HG02798 (cell line): ENCODE data around the gene VOPP1.
"Not testable (repeated sequence)": the region's sequence is repeated elsewhere in the genome, so short reads cannot be mapped to it uniquely, and the experiment has no call there.

Source experiments
- ATAC-seq: cut with Tn5 transposase; IDR thresholded peaks from one replicate; pipeline ENCODE4 v1.9.1; 2021; ENCODE audit warnings: mild to moderate bottlenecking; ENCODE audit not compliant: unreplicated experiment, poor library complexity

Gene VOPP1

GRCh38 chr7:55474944-55475854, 97.1 kb downstream of the VOPP1 start:
- no peak for ATAC-seq

DNA sequence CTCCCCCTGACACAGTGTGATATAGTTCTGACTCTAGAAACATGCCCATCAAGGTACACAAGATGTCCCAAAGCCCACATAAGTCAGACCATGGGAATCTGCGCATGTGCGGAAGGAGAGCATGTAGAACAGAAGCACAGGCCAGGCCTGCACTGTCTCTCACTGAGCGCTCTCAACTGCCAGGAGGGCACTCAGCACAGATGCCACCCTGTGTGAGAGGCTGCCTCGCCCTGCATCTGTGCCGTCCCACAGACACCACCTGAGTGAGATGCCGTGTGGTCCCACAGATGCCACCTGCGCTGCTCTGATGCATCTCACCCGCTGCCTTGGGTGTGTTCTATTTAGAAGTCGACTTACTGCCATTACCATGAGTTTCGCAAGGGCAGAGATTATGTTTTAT, 98.4 kb downstream of the VOPP1 start:
- no peak for ATAC-seq

- ATAC-seq: no peak
Observed at GRCh38 chr7:55472928-55473725, 99.2 kb downstream of the VOPP1 start.

- ATAC-seq: not testable (repeated sequence)
Observed at GRCh38 chr7:55472406-55472805, 99.9 kb downstream of the VOPP1 start.

GRCh38 chr7:55471594-55471993, 100.7 kb downstream of the VOPP1 start:
- ATAC-seq: not testable (repeated sequence)

- no peak for ATAC-seq
Observed at GRCh38 chr7:55470261-55470660, 102.0 kb downstream of the VOPP1 start.

- no peak for ATAC-seq
Observed at GRCh38 chr7:55469721-55470120, 102.6 kb downstream of the VOPP1 start.

DNA sequence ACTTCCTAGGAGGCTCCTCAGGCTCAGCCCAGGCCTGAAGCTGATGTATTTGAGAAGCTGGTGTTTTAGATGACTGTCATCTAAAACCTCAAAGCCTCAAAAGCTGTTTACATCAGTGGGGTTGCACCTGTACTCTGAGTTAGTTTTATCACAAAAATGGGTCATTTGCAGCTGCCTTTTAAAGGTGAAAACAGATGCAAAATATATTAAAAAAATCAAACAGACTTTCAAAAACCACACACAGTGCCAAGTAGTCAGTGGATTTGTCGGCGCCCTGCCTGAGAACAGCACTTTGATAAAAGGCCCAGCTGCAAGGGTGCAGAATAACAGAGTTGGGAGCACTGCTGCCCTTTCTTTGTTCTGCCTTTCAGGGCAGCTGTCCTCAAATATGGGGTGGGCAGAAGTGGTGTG, 103.0 kb downstream of the VOPP1 start:
- ATAC-seq: no peak

DNA sequence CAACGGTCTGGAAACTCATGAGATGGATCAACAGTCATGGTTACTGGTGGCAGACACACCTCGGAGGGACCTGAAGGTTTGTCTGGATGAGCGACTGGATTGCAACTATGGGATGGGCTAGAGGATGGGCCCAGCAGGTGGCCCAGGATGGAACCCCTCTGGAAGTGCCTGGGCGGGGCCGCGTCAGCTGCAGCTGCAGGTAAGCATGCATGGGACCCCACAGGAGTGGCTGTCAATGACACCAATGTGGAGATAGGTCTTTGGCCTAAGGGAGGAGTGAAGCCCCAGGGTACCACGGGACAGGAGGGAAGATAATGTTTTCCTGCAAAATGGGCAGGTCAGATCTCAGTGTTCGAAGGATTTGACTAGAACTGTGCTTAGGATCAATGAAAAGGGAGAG, 103.8 kb downstream of the VOPP1 start:
- ATAC-seq: no peak

DNA sequence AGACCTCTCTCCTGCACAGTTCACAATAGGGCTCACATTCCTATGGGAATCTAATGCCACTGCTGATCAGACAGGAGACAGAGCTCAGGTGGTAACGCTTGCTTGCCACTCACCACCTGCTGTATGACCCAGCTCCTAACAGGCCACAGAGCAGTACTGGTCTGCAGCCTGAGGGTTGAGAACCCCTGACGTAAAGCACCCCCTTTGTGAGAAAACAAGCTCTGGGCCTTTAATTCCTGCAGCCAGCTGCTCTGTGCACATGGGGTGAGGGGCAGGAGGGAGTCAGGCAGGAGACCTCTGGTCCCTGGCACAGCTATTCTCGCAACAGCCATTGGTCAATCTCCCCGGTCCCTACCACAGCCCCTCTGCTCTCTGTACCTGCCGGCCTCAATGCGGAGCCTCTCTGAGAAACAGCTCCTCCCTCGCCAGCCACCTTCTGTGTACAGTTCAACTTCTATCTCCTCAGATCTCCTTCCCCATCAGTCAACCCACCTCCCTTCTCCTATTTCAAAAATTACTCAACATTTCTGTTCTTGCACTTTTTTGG, 105.2 kb downstream of the VOPP1 start:
- no peak for ATAC-seq

GRCh38 chr7:55465691-55466090, 106.6 kb downstream of the VOPP1 start:
- ATAC-seq: no peak

DNA sequence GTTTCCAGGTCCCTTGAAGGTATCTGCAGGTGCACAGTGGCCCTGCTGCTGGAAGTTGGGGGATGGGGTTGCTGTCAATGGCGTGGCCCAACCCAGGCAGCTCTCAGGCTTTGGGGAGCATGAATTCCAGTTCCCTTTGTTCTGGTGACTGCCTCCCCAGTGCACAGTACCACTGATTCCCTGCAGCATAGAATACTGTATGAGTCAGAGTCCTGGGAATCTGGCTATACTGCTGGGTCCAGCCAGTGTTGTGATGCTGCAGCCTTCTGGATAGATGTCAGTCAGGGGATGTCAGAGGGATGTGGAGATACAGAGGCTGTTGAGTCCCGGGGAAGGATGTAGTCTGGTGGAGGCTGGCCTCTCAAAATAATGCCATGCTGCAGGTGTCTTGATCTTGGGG, 107.9 kb downstream of the VOPP1 start:
- no peak for ATAC-seq

- ATAC-seq: no peak
Observed at GRCh38 chr7:55463686-55464262, 108.5 kb downstream of the VOPP1 start.

- no peak for ATAC-seq
Observed at GRCh38 chr7:55458351-55458750, 114.0 kb downstream of the VOPP1 start.

DNA sequence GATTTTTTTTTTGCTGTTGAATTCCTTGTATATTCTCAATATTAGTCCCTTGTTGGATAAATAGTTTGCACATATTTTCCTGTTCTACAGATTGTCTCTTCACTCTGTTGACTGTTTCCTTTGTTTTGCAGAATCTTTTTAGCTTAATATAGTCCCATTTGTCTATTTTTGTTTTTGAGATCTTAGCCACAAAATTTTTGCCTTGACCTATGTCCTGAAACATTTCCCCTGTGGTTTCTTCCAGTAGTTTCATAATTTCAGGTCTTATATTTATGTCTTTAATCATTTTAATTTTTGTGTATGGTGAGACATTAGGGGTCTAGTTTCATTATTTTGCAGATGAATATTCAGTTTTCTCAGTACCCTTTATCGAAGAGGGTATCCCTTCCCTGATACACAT, 114.5 kb downstream of the VOPP1 start:
- no peak for ATAC-seq

- no peak for ATAC-seq
Observed at GRCh38 chr7:55452971-55453370, 119.3 kb downstream of the VOPP1 start.

DNA sequence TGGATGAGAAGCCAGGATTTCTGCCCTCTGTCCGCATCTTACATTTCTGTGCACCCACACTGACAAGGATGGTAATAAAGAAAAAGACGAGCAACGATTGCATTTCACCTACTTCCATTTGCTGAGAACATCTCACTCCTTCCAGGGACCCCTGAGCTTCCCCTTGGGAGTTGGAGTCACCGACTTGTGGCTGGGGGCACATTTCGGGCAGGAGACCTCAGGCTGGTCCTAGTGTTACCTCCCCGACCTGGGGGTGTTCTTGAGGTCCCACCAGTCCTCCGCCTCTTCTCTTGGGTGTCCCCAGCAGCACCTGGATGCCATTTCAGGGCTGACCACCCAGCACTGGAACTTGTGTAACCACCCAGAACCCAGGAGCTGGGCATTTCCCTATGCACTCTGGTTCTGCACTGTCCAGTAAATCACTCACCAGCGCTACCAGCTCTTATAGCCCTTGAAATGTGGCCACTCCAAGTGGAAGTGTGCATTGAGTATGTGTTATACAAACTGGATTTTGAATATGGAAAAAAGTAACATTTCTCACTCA, 122.2 kb downstream of the VOPP1 start:
- no peak for ATAC-seq

- no peak for ATAC-seq
Observed at GRCh38 chr7:55449205-55449991, 122.9 kb downstream of the VOPP1 start.

DNA sequence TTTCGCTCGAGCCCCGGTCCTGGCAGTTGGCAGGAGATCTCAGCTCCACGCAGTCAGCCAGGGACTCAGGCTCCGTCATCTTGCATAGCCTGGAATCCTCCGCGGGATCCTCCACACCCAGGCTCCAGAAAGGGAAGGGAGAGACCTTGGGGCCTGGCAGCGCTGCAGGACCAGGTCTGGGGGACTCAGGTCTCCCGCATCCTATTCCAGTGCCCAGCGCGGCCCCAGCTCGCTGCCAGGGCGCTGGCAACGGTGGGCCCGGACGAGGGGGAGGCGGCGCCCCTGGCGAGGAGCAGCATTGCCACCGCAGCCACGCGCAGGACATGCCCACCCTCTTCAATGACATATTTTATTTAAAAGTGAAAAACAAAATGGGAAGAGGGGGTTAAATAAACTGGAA, 123.8 kb downstream of the VOPP1 start:
- ATAC-seq: no peak

- ATAC-seq: no peak
Observed at GRCh38 chr7:55444786-55445185, 127.5 kb downstream of the VOPP1 start.
